Prostate gland (tissue), 2 donors: Measurements from ENCODE around the gene SEPTIN5.

Experiments
- POLR2A ChIP-seq: fragments of 450-650 bp; IDR thresholded peaks from one replicate; pipeline ENCODE4 v1.6.1; 2016; ENCODE audit warnings: antibody characterized with exemption, mild to moderate bottlenecking
- TF ChIP-seq, protein P1 (sequence below), 4 experiments: fragments of 200-600 bp in 2 of 4; fragments of 450-650 bp in 2 of 4; sonication (generic) in 2 of 4; IDR thresholded peaks; 1 replicate in 3 of 4; 2 replicates in 1 of 4; pipeline ENCODE4 v1.5.1; 2016 to 2019; ENCODE audit warnings: antibody characterized with exemption in 4 of 4, mild to moderate bottlenecking in 2 of 4, moderate library complexity in 2 of 4

- TF ChIP-seq POLR2A, result no peak
- TF ChIP-seq, protein P1, sequence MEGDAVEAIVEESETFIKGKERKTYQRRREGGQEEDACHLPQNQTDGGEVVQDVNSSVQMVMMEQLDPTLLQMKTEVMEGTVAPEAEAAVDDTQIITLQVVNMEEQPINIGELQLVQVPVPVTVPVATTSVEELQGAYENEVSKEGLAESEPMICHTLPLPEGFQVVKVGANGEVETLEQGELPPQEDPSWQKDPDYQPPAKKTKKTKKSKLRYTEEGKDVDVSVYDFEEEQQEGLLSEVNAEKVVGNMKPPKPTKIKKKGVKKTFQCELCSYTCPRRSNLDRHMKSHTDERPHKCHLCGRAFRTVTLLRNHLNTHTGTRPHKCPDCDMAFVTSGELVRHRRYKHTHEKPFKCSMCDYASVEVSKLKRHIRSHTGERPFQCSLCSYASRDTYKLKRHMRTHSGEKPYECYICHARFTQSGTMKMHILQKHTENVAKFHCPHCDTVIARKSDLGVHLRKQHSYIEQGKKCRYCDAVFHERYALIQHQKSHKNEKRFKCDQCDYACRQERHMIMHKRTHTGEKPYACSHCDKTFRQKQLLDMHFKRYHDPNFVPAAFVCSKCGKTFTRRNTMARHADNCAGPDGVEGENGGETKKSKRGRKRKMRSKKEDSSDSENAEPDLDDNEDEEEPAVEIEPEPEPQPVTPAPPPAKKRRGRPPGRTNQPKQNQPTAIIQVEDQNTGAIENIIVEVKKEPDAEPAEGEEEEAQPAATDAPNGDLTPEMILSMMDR (IDR thresholded peaks at IDR 0.05), result no peak
Measured at GRCh38 chr22:19678949-19679521, 35.3 kb upstream of the SEPTIN5 start.
